Measurements from ENCODE around the gene TNPO1. TPM values are rescaled to one million over a fixed set of nuclear protein-coding genes. Genes with fewer than 3 reads are reported as not detected.

The TNPO1 gene
- total and polyA plus RNA-seq, 10 of the 15 experiments (the other 5 are each of a cell fraction or from before 2014, with no cell fraction given) = 18.1 to 123 (median 79.2) TPM

- ATAC-seq = no peak
- ChIA-PET RAD21 (ENCODE audit: unreplicated experiment) (interaction anchor here (1.2 kb wide), 1 partner anchor 8 kb away, joined by 5 read pairs; no protein-coding TSS in a partner anchor), POLR2A (no interaction called here), SMC1A (ENCODE audit: uncharacterized antibody, unreplicated experiment) (interaction anchor here (1.0 to 1.2 kb wide), 2 partner anchors 9 to 28 kb away, joined by 4 read pairs; no protein-coding TSS in a partner anchor), CTCF (interaction anchor here (0.7 kb wide), 1 partner anchor 14 kb away, joined by 3 read pairs; no protein-coding TSS in a partner anchor)
- H3K27me3 ChIP-seq (replicated peaks in 1 of 2; ENCODE audit: control insufficient read depth in 2 of 2, insufficient read depth in 2 of 2, low read length in 1 of 2) = no peaks in the 10 kb centered on the region
- BruUV-seq (replicated peaks) = no TSS peak
- in situ Hi-C loops (cut with MboI) = no loop called here
- H3K36me3 ChIP-seq (ENCODE audit: control insufficient read depth in 2 of 2, insufficient read depth in 2 of 2, low read length in 1 of 2) = peaks cover 2 to 38% of the 10 kb centered on the region in 2 experiments
- H3K4me3 ChIP-seq = no peak overlapping the region
- H2AFZ ChIP-seq (ENCODE audit: control insufficient read depth, low read depth, low read length) = no peak overlapping the region
- H3K27ac ChIP-seq (ENCODE audit: control insufficient read depth, insufficient read depth) = no peak overlapping the region
- no peak for TF ChIP-seq NRF1 (conservative IDR thresholded peaks at IDR 0.05; ENCODE audit: low read depth, low read length)
- TF ChIP-seq EED (IDR thresholded peaks at IDR 0.05; ENCODE audit: low read depth) = no peak
- no peak for TF ChIP-seq HDAC6 (IDR thresholded peaks at IDR 0.05; ENCODE audit: unreplicated experiment)
- TF ChIP-seq HDGF (IDR thresholded peaks at IDR 0.05) = no peak
- TF ChIP-seq RUNX3 (IDR thresholded peaks at IDR 0.05; ENCODE audit: low read length) = no peak
- TF ChIP-seq HSF1 (IDR thresholded peaks at IDR 0.05; ENCODE audit: low read depth, low read length) = no peak
- TF ChIP-seq ZBTB11 (CRISPR knock-in tag; IDR thresholded peaks at IDR 0.05) = no peak
- no peak for TF ChIP-seq SIN3A (IDR thresholded peaks at IDR 0.05; ENCODE audit: low read depth, low read length)
- no peak for TF ChIP-seq ZNF207 (IDR thresholded peaks at IDR 0.05; ENCODE audit: borderline replicate concordance)
- TF ChIP-seq NKRF (conservative IDR thresholded peaks at IDR 0.05) = no peak
- TF ChIP-seq ZBED1 (IDR thresholded peaks at IDR 0.05; ENCODE audit: borderline replicate concordance) = no peak
- TF ChIP-seq MXI1 (IDR thresholded peaks at IDR 0.05; ENCODE audit: low read depth, low read length) = no peak
- TF ChIP-seq SMAD5 (IDR thresholded peaks at IDR 0.05; ENCODE audit: low read depth) = no peak
- TF ChIP-seq SP1 (IDR thresholded peaks at IDR 0.05; ENCODE audit: low read depth, low read length) = no peak
- no peak for TF ChIP-seq ASH2L (IDR thresholded peaks at IDR 0.05; ENCODE audit: borderline replicate concordance, low read depth)
- no peak for TF ChIP-seq NR2F1 (conservative IDR thresholded peaks at IDR 0.05)
- TF ChIP-seq MEF2B (IDR thresholded peaks at IDR 0.05; ENCODE audit: partially characterized antibody, poor library complexity, severe bottlenecking) = no peak
- intact Hi-C loops (cut with micrococcal nuclease; ENCODE audit: unreplicated experiment) = no loop called here
- no peaks in the 10 kb centered on the region for H4K20me1 ChIP-seq (ENCODE audit: control insufficient read depth, insufficient read depth)
- DNase-seq (ENCODE audit: low read depth, low spot score) = no peak
- peaks cover 46% of the 10 kb centered on the region for H3K79me2 ChIP-seq (ENCODE audit: control insufficient read depth, insufficient read depth, low read length)
- no peaks in the 10 kb centered on the region for H3K9me3 ChIP-seq (replicated peaks; ENCODE audit: control insufficient read depth, insufficient read depth, low read length)
- H3K4me1 ChIP-seq (ENCODE audit: control insufficient read depth, insufficient read depth, low read length) = no peaks in the 10 kb centered on the region
- FAIRE-seq = no peak
- no peak overlapping the region for H3K4me2 ChIP-seq (ENCODE audit: control insufficient read depth, insufficient read depth)
- WGBS (ENCODE audit: insufficient coverage, insufficient replicate concordance, low lambda C conversion rate, missing lambda C conversion rate) = 98% methylated on average over 5 of the region's 5 CpGs
- H3K9ac ChIP-seq (ENCODE audit: control insufficient read depth, insufficient read depth, low read length) = no peak overlapping the region
Measured at GRCh38 chr5:72857396-72857795, 40.9 kb downstream of the TNPO1 start.

Data from GM12878 (cell line).